HG03571 (cell line): ENCODE data around the gene TEX29.

Source experiments
- ATAC-seq: cut with Tn5 transposase; IDR thresholded peaks from one replicate; pipeline ENCODE4 v1.9.1; 2021; ENCODE audit not compliant: unreplicated experiment

The TEX29 gene

GRCh38 chr13:111319521-111319920 lies 921 bp upstream of the TEX29 start:
- ATAC-seq: no peak

- no peak for ATAC-seq
These were observed 1.8 kb downstream of the TEX29 start for GRCh38 chr13:111322001-111322915.

GRCh38 chr13:111322916-111323331 lies 2.5 kb downstream of the TEX29 start:
- no peak for ATAC-seq

- no peak for ATAC-seq
These were observed 3.1 kb downstream of the TEX29 start for GRCh38 chr13:111323549-111323948.

GRCh38 chr13:111323950-111324651 lies 3.7 kb downstream of the TEX29 start:
- no peak for ATAC-seq

- ATAC-seq: no peak
These were observed 4.3 kb downstream of the TEX29 start for GRCh38 chr13:111324736-111325135.

GRCh38 chr13:111325146-111325890 lies 4.9 kb downstream of the TEX29 start:
- ATAC-seq: no peak

GRCh38 chr13:111325941-111326620 lies 5.6 kb downstream of the TEX29 start:
- no peak for ATAC-seq

GRCh38 chr13:111326621-111326965 lies 6.2 kb downstream of the TEX29 start:
- ATAC-seq: no peak

GRCh38 chr13:111326981-111327642 lies 6.7 kb downstream of the TEX29 start:
- no peak for ATAC-seq

GRCh38 chr13:111327730-111328573 lies 7.5 kb downstream of the TEX29 start:
- ATAC-seq: no peak

- no peak for ATAC-seq
These were observed 8.3 kb downstream of the TEX29 start for GRCh38 chr13:111328574-111329410.

GRCh38 chr13:111329641-111330040 lies 9.2 kb downstream of the TEX29 start:
- ATAC-seq: no peak

- ATAC-seq: no peak
These were observed 9.7 kb downstream of the TEX29 start for GRCh38 chr13:111330066-111330610.

GRCh38 chr13:111335298-111335697 lies 14.9 kb downstream of the TEX29 start:
- ATAC-seq: no peak

GRCh38 chr13:111336666-111337065 lies 16.2 kb downstream of the TEX29 start:
- no peak for ATAC-seq

- ATAC-seq: no peak
These were observed 16.8 kb downstream of the TEX29 start for GRCh38 chr13:111337206-111337605.

- ATAC-seq: no peak
These were observed 17.3 kb downstream of the TEX29 start for GRCh38 chr13:111337741-111338140.
